ENCODE measurements around the gene ADPRM.
"Not testable (repeated sequence)": the region's sequence is repeated elsewhere in the genome, so short reads cannot be mapped to it uniquely, and the experiment has no call there.

ADPRM gene

GRCh38 chr17:10702574-10702973, 5.2 kb downstream of the ADPRM start:
- no peak for DNase-seq

- DNase-seq: no peak
These were observed 8.3 kb downstream of the ADPRM start for GRCh38 chr17:10705727-10706126.

GRCh38 chr17:10713318-10713717, 15.9 kb downstream of the ADPRM start:
- no peak for DNase-seq

GRCh38 chr17:10716218-10716617, 18.8 kb downstream of the ADPRM start:
- DNase-seq: no peak

- no peak for DNase-seq
These were observed 21.2 kb downstream of the ADPRM start for GRCh38 chr17:10718547-10718946.

- DNase-seq: no peak
These were observed 27.3 kb downstream of the ADPRM start for GRCh38 chr17:10724546-10725195.

- DNase-seq: no peak
These were observed 27.9 kb downstream of the ADPRM start for GRCh38 chr17:10725262-10725661.

GRCh38 chr17:10726196-10726595, 28.8 kb downstream of the ADPRM start:
- no peak for DNase-seq

GRCh38 chr17:10727192-10727591, 29.8 kb downstream of the ADPRM start:
- no peak for DNase-seq

GRCh38 chr17:10728331-10728892, 31.0 kb downstream of the ADPRM start:
- DNase-seq: no peak

GRCh38 chr17:10729334-10730193, 32.2 kb downstream of the ADPRM start, which contains the start of gene TMEM220:
TMEM220 (minus strand) TSS chr17:10730023; CDS start chr17:10729851, 172 bp downstream.
- DNase-seq: peak; percentile 43 to 51

- peak; percentile 46 to 53 for DNase-seq
These were observed 32.9 kb downstream of the ADPRM start for GRCh38 chr17:10730247-10730646.

- DNase-seq: no peak
These were observed 34.0 kb downstream of the ADPRM start for GRCh38 chr17:10731408-10731879.

- not testable (repeated sequence) for DNase-seq
These were observed 34.7 kb downstream of the ADPRM start for GRCh38 chr17:10732121-10732520.

- no peak for DNase-seq
These were observed 36.3 kb downstream of the ADPRM start for GRCh38 chr17:10733666-10734065.

- no peak for DNase-seq
These were observed 37.9 kb downstream of the ADPRM start for GRCh38 chr17:10735251-10735650.

- no peak for DNase-seq
These were observed 38.4 kb downstream of the ADPRM start for GRCh38 chr17:10735821-10736220.

- peak; percentile 27 to 53 for DNase-seq
These were observed 39.8 kb downstream of the ADPRM start for GRCh38 chr17:10737168-10737622.

- no peak for DNase-seq
These were observed 40.3 kb downstream of the ADPRM start for GRCh38 chr17:10737736-10738135.

- no peak for DNase-seq
These were observed 41.3 kb downstream of the ADPRM start for GRCh38 chr17:10738521-10739258.

GRCh38 chr17:10739386-10739785, 42.0 kb downstream of the ADPRM start:
- no peak for DNase-seq

GRCh38 chr17:10741416-10742135, 44.2 kb downstream of the ADPRM start:
- DNase-seq: no peak
